ACHN (cell line): Measurements from ENCODE around the gene ASAP3.

Experiments used
- DNase-seq: peaks from one replicate; pipeline ENCODE4 v3.0.0-alpha.2; 2015
- in situ Hi-C: cut with HindIII; loops from 2 replicates; pipeline ENCODE4 v1.10.0; 2017; ENCODE audit warnings: low sequenced_read_pairs, low pct_ligation_motif_present, low pct_unique_long_range_greater_than_20kb

The ASAP3 gene

GRCh38 chr1:23434260-23434775 lies 49.7 kb downstream of the ASAP3 start:
- in situ Hi-C loops, result no loop called here
- DNase-seq, result no peak

- in situ Hi-C loops, result no loop called here
These were observed 50.9 kb downstream of the ASAP3 start for GRCh38 chr1:23433122-23433521.

GRCh38 chr1:23431431-23431830 lies 52.5 kb downstream of the ASAP3 start:
- in situ Hi-C loops, result no loop called here
- no peak for DNase-seq

More at GRCh38 chr1:23433122-23433521, 50.9 kb downstream of the ASAP3 start:
- DNase-seq, result no peak

GRCh38 chr1:23430803-23431202 lies 53.2 kb downstream of the ASAP3 start:
- in situ Hi-C loops, result no loop called here
- DNase-seq, result no peak

GRCh38 chr1:23428136-23428905 lies 55.7 kb downstream of the ASAP3 start:
- in situ Hi-C loops, result no loop called here
- DNase-seq, result no peak

- no peak for DNase-seq
- in situ Hi-C loops, result no loop called here
These were observed 56.4 kb downstream of the ASAP3 start for GRCh38 chr1:23427550-23427949.

- in situ Hi-C loops, result no loop called here
- DNase-seq, result no peak
These were observed 57.2 kb downstream of the ASAP3 start for GRCh38 chr1:23426828-23427227.

GRCh38 chr1:23425193-23425494 lies 58.8 kb downstream of the ASAP3 start:
- DNase-seq, result no peak
- in situ Hi-C loops, result no loop called here

GRCh38 chr1:23424293-23425192 lies 59.4 kb downstream of the ASAP3 start, which contains the start of gene TCEA3:
Gene TCEA3, minus strand, starts transcription at chr1:23424748. Its CDS starts 115 bp downstream, at chr1:23424633.
- no peak for DNase-seq
- in situ Hi-C loops, result no loop called here

- in situ Hi-C loops, result no loop called here
- DNase-seq, result no peak
These were observed 60.3 kb downstream of the ASAP3 start for GRCh38 chr1:23423415-23424292.

- in situ Hi-C loops, result no loop called here
- no peak for DNase-seq
These were observed 61.0 kb downstream of the ASAP3 start for GRCh38 chr1:23422941-23423340.

- no peak for DNase-seq
- in situ Hi-C loops, result no loop called here
These were observed 61.6 kb downstream of the ASAP3 start for GRCh38 chr1:23422241-23422877.

- in situ Hi-C loops, result no loop called here
- no peak for DNase-seq
These were observed 62.2 kb downstream of the ASAP3 start for GRCh38 chr1:23421753-23422240.

GRCh38 chr1:23421343-23421742 lies 62.6 kb downstream of the ASAP3 start:
- in situ Hi-C loops, result no loop called here
- DNase-seq, result no peak

- no peak for DNase-seq
- in situ Hi-C loops, result no loop called here
These were observed 63.2 kb downstream of the ASAP3 start for GRCh38 chr1:23420778-23421177.

GRCh38 chr1:23419180-23419579 lies 64.8 kb downstream of the ASAP3 start:
- DNase-seq, result no peak
- in situ Hi-C loops, result no loop called here

- in situ Hi-C loops, result no loop called here
- no peak for DNase-seq
These were observed 66.4 kb downstream of the ASAP3 start for GRCh38 chr1:23417570-23417969.

- in situ Hi-C loops, result no loop called here
- no peak for DNase-seq
These were observed 67.0 kb downstream of the ASAP3 start for GRCh38 chr1:23416964-23417363.
